AG04450 (cell line): ENCODE results near the gene NTM. TPM values are rescaled to one million over a fixed set of nuclear protein-coding genes. Genes with fewer than 3 reads are reported as not detected.

ENCODE experiments used
- CTCF ChIA-PET: fragments of 300-600, 350-600 bp; formaldehyde crosslinking; extraction: SDS; loops from one replicate; lab custom pipeline; 2022; ENCODE audit warnings: antibody characterized with exemption, inconsistent platforms; lab: Charles Lee
- POLR2A ChIA-PET: fragments of 350-600 bp; formaldehyde crosslinking; extraction: SDS; loops from one replicate; lab custom pipeline; 2021; ENCODE audit warnings: antibody characterized with exemption, inconsistent platforms; lab: Yijun Ruan, JAX
- DNase-seq: peaks from one replicate; pipeline ENCODE4 v3.0.0-alpha.2; 2011; ENCODE audit warnings: low read depth, low spot score
- H3K27ac ChIP-seq: one replicate; pipeline ENCODE4 v1.5.1; 2012; ENCODE audit warnings: low read depth, low read length, control low read depth
- H3K27me3 ChIP-seq: one replicate; pipeline ENCODE4 v1.6.0; 2012; ENCODE audit warnings: low read length; ENCODE audit not compliant: control insufficient read depth, insufficient read depth
- H3K4me3 ChIP-seq: 2 replicates; pipeline ENCODE4 v1.5.1; 2011; ENCODE audit warnings: mild to moderate bottlenecking, low read depth, low read length, control low read depth
- H3K9me3 ChIP-seq: 2 replicates; pipeline ENCODE4 v1.5.1; 2012; ENCODE audit warnings: low read length; ENCODE audit not compliant: control insufficient read depth, insufficient read depth
- polyA plus RNA-seq: library from polyadenylated mRNA; depleted of rRNA; stranded (reverse); fragments of >200 nt; gene quantifications from 2 replicates; pipeline ENCODE4 v1.2.3, GENCODE V29; 2011
- TF ChIP-seq, protein P1 (sequence below): IDR thresholded peaks from 2 replicates; pipeline ENCODE4 v1.5.1; 2011; ENCODE audit warnings: low read depth, low read length, control low read depth, inconsistent platforms

NTM gene
- polyA plus RNA-seq, 1 experiment = 26.9 TPM

- TF ChIP-seq, protein P1, sequence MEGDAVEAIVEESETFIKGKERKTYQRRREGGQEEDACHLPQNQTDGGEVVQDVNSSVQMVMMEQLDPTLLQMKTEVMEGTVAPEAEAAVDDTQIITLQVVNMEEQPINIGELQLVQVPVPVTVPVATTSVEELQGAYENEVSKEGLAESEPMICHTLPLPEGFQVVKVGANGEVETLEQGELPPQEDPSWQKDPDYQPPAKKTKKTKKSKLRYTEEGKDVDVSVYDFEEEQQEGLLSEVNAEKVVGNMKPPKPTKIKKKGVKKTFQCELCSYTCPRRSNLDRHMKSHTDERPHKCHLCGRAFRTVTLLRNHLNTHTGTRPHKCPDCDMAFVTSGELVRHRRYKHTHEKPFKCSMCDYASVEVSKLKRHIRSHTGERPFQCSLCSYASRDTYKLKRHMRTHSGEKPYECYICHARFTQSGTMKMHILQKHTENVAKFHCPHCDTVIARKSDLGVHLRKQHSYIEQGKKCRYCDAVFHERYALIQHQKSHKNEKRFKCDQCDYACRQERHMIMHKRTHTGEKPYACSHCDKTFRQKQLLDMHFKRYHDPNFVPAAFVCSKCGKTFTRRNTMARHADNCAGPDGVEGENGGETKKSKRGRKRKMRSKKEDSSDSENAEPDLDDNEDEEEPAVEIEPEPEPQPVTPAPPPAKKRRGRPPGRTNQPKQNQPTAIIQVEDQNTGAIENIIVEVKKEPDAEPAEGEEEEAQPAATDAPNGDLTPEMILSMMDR = no peak
- no peak overlapping the region for H3K27ac ChIP-seq
- H3K27me3 ChIP-seq = peaks cover 15% of the 10 kb centered on the region
- H3K4me3 ChIP-seq = no peak overlapping the region
- CTCF ChIA-PET = interaction anchor here (0.7 to 1.9 kb wide), 8 partner anchors 13 to 1086 kb away, joined by 3 to 4 read pairs (median 4); no protein-coding TSS in a partner anchor
- no peaks in the 10 kb centered on the region for H3K9me3 ChIP-seq
- POLR2A ChIA-PET = no interaction called here
- no peak for DNase-seq
Observed at GRCh38 chr11:131855320-131855719, 484.9 kb downstream of the NTM start.

DNA sequence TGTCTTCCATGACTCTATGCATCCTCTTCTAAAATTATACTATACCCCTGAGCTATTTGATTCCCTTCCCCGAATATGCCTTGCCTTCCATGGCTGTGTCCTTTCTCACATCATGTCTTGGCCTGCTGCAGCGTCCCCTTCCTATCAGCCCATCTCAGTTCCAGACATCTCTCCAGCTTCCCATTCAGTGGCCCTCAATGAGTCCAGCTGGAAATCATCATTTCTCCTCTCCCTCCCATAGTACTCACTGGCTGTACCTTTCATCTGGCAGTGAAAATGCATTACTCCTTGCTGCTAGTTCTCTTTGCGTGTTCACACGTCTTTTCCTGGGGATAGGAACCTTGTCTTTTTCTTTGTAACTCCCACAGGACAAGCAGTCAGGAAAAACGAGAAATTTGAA is 486.8 kb downstream of the NTM start:
- Histone ChIP-seq H3K27ac (no peak overlapping the region), H3K27me3 (peaks cover 15% of the 10 kb centered on the region), H3K9me3 (no peaks in the 10 kb centered on the region), H3K4me3 (no peak overlapping the region)
- TF ChIP-seq, protein P1 = no peak
- DNase-seq = no peak
- POLR2A ChIA-PET = no interaction called here
- CTCF ChIA-PET = interaction anchor here (0.9 to 3.7 kb wide), 4 partner anchors 9 to 270 kb away, joined by 3 to 16 read pairs (median 4); no protein-coding TSS in a partner anchor

GRCh38 chr11:131858505-131858904 is 488.1 kb downstream of the NTM start:
- Histone ChIP-seq H3K27ac (no peak overlapping the region), H3K9me3 (no peaks in the 10 kb centered on the region), H3K27me3 (peaks cover 12% of the 10 kb centered on the region), H3K4me3 (no peak overlapping the region)
- ChIA-PET CTCF (interaction anchor here (1.1 to 3.7 kb wide), 7 partner anchors 8 to 268 kb away, joined by 3 to 16 read pairs (median 4); no protein-coding TSS in a partner anchor), POLR2A (no interaction called here)
- TF ChIP-seq, protein P1 = no peak
- DNase-seq = no peak

DNA sequence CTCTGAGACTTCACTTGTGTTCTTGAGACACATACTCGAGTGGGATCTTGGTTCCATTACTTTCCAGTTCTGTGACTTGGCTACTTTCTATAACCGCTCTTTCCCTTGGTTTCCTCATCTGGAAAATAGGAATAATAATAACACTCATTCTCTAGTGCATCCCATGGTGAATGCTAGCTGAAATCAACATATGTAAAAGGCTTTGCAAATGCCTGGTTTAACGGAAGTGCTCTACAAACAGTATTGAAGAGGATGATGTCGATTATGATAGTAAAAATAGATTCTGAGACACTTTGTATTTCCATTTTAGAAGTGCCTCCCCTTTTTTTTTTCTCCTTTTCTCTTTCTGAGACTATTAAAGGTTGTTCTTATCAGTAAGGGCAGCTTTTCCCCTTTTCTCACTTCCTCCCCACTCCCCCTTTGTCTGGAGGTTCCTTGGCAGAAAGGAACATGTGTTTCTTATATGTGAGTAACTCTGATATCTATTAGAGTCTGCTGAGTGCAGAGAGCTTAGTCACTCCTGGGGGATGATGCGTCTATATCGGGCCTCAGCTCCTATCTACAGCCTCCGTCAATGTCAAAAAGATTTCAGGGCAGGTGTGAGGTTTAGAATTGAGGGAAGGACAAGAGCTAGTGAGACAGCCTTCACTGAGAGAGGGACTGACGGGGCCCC is 489.3 kb downstream of the NTM start:
- Histone ChIP-seq H3K9me3 (no peaks in the 10 kb centered on the region), H3K27ac (no peak overlapping the region), H3K4me3 (no peak overlapping the region), H3K27me3 (peaks cover 7% of the 10 kb centered on the region)
- DNase-seq = no peak
- POLR2A ChIA-PET = no interaction called here
- CTCF ChIA-PET = interaction anchor here (0.8 to 3.7 kb wide), 7 partner anchors 9 to 267 kb away, joined by 3 to 16 read pairs (median 4); no protein-coding TSS in a partner anchor
- TF ChIP-seq, protein P1 = no peak

- TF ChIP-seq, protein P1 = no peak
- DNase-seq = no peak
- no peak overlapping the region for H3K27ac ChIP-seq
- H3K4me3 ChIP-seq = no peak overlapping the region
- ChIA-PET CTCF (interaction anchor here (0.6 to 3.0 kb wide), 4 partner anchors 116 to 263 kb away, joined by 3 to 14 read pairs (median 9); no protein-coding TSS in a partner anchor), POLR2A (no interaction called here)
- no peaks in the 10 kb centered on the region for H3K27me3 ChIP-seq
- H3K9me3 ChIP-seq = no peaks in the 10 kb centered on the region
Observed at GRCh38 chr11:131864228-131864627, 493.8 kb downstream of the NTM start.
